ENCODE data around the gene RANBP9. TPM values are rescaled to one million over a fixed set of nuclear protein-coding genes. Genes with fewer than 3 reads are reported as not detected.
A peak's percentile ranks its signal among the peaks of the same experiment; 100 is the strongest.

Gene RANBP9
- total and polyA plus RNA-seq, 2 of the 13 experiments (the other 11 are each of a cell fraction or from before 2014, with no cell fraction given) = 26.6 to 30.6 TPM

GRCh38 chr6:13711733-13712598 lies at the start of gene RANBP9 (continued):
- peak; percentile 23; the same call in 1 of the 2 replicates for TF ChIP-seq ZNF512B (CRISPR knock-in tag; IDR thresholded peaks at IDR 0.05; ENCODE audit: borderline replicate concordance)
- peak; percentile 76; the same call in 1 of the 2 replicates for TF ChIP-seq ZSCAN22 (CRISPR knock-in tag; IDR thresholded peaks at IDR 0.05)
- 0 out of 2 replicates have a peak, but pooled peaks have one; percentile 22 for TF ChIP-seq ZBTB33 (CRISPR knock-in tag; IDR thresholded peaks at IDR 0.05)
- no peak; the same call in 1 of the 2 replicates for TF ChIP-seq MXD1 (CRISPR knock-in tag; IDR thresholded peaks at IDR 0.05)
- peak; percentile 95; the same call in 1 of the 2 replicates for TF ChIP-seq KMT2A (CRISPR knock-in tag; IDR thresholded peaks at IDR 0.05)
- no peak for TF ChIP-seq ZNF460 (CRISPR knock-in tag; IDR thresholded peaks at IDR 0.05; ENCODE audit: borderline replicate concordance)
- no peak for TF ChIP-seq KLF12 (CRISPR knock-in tag; IDR thresholded peaks at IDR 0.05; ENCODE audit: borderline replicate concordance)
- peak; percentile 95 for TF ChIP-seq ZNF543 (CRISPR knock-in tag; IDR thresholded peaks at IDR 0.05)
- TF ChIP-seq POLR2G (IDR thresholded peaks at IDR 0.05; ENCODE audit: low read depth, low read length) = peak; percentile 83
- TF ChIP-seq ATF4 (CRISPR knock-in tag; IDR thresholded peaks at IDR 0.05) = no peak
- TF ChIP-seq ZNF75D (CRISPR knock-in tag; IDR thresholded peaks at IDR 0.05; ENCODE audit: borderline replicate concordance) = 0 out of 2 replicates have a peak, but pooled peaks have one; percentile 36
- TF ChIP-seq U2AF2 (IDR thresholded peaks at IDR 0.05; ENCODE audit: low read depth, low read length) = no peak
- TF ChIP-seq PCBP1 (IDR thresholded peaks at IDR 0.05; ENCODE audit: borderline replicate concordance, low read depth, low read length) = no peak
- TF ChIP-seq NFE2L2 (IDR thresholded peaks at IDR 0.05; ENCODE audit: low read length) = no peak
- TF ChIP-seq ASH2L (IDR thresholded peaks at IDR 0.05; ENCODE audit: insufficient read length, low read depth, low read length) = peak; percentile 97
- TF ChIP-seq TEAD3 (CRISPR knock-in tag; optimal IDR thresholded peaks at IDR 0.05; ENCODE audit: borderline replicate concordance) = no peak
- no peak for TF ChIP-seq ZSCAN9 (CRISPR knock-in tag; IDR thresholded peaks at IDR 0.05; ENCODE audit: borderline replicate concordance)
- no peak for TF ChIP-seq RFX3 (CRISPR knock-in tag; IDR thresholded peaks at IDR 0.05)
- TF ChIP-seq NBN (conservative IDR thresholded peaks at IDR 0.05) = no peak
- no peak; the same call in 1 of the 2 replicates for TF ChIP-seq MAF1 (CRISPR knock-in tag; IDR thresholded peaks at IDR 0.05; ENCODE audit: borderline replicate concordance)
- peak; percentile 94 for TF ChIP-seq KAT7 (CRISPR knock-in tag; IDR thresholded peaks at IDR 0.05; ENCODE audit: borderline replicate concordance)
- TF ChIP-seq ATF7-NPFF (CRISPR knock-in tag; IDR thresholded peaks at IDR 0.05; ENCODE audit: low read depth) = no peak; the same call in 1 of the 2 replicates
- TF ChIP-seq ZSCAN12 (CRISPR knock-in tag; IDR thresholded peaks at IDR 0.05) = peak; percentile 47; the same call in 1 of the 2 replicates
- no peak for TF ChIP-seq MBNL3 (CRISPR knock-in tag; conservative IDR thresholded peaks at IDR 0.05)
